SU-DHL-6 (cell line): ENCODE results near the gene RTCB.

Experiments
- H2AFZ ChIP-seq: fragments of 200-600 bp; sonication (generic); 2 replicates; pipeline ENCODE4 v1.6.1; 2014; ENCODE audit warnings: low read depth, mild to moderate bottlenecking, moderate library complexity, mixed read lengths, antibody characterized with exemption, low read length; ENCODE audit not compliant: severe bottlenecking
- H3F3A ChIP-seq: fragments of 200-600 bp; shearing (Covaris generic); 2 replicates; pipeline ENCODE4 v1.6.0; 2016; ENCODE audit warnings: antibody characterized with exemption, mild to moderate bottlenecking; ENCODE audit not compliant: insufficient read depth
- H3K27ac ChIP-seq: fragments of 200-600 bp; sonication (generic); 2 replicates; pipeline ENCODE4 v1.5.1; 2016; ENCODE audit warnings: low read depth, mild to moderate bottlenecking, low read length, moderate library complexity, mixed read lengths
- H3K27me3 ChIP-seq: fragments of 200-600 bp; sonication (generic), shearing (Covaris generic); 2 replicates; pipeline ENCODE4 v1.6.0; 2014; ENCODE audit warnings: mild to moderate bottlenecking, low read length
- H3K36me3 ChIP-seq: fragments of 200-600 bp; sonication (generic); 2 replicates; pipeline ENCODE4 v1.6.1; 2014; ENCODE audit warnings: mild to moderate bottlenecking, low read length, mixed read lengths
- H3K4me2 ChIP-seq: fragments of 300-600, 200-600 bp; shearing (Covaris generic), sonication (generic); 2 replicates; pipeline ENCODE4 v1.6.0; 2014; ENCODE audit warnings: low read length, low read depth, mild to moderate bottlenecking; ENCODE audit not compliant: poor library complexity, severe bottlenecking
- H3K4me3 ChIP-seq: fragments of 200-600 bp; sonication (generic); 2 replicates; pipeline ENCODE4 v1.5.1; 2014; ENCODE audit warnings: antibody characterized with exemption, low read length, mild to moderate bottlenecking, mixed read lengths; ENCODE audit not compliant: insufficient read depth, poor library complexity, severe bottlenecking
- H3K79me2 ChIP-seq: fragments of 200-600 bp; sonication (generic); 2 replicates; pipeline ENCODE4 v1.6.1; 2014; ENCODE audit warnings: mild to moderate bottlenecking, low read length, moderate library complexity; ENCODE audit not compliant: insufficient read depth
- H3K9ac ChIP-seq: fragments of 200-600 bp; sonication (generic); 2 replicates; pipeline ENCODE4 v1.7.0; 2014; ENCODE audit warnings: mild to moderate bottlenecking, low read length
- H3K9me2 ChIP-seq: fragments of 200-600 bp; sonication (generic); replicated peaks from 2 replicates; pipeline ENCODE4 v1.6.1; 2014; ENCODE audit warnings: low read length; ENCODE audit not compliant: insufficient read depth
- H3K9me3 ChIP-seq: fragments of 200-600 bp; sonication (generic); 2 replicates; pipeline ENCODE4 v1.6.1; 2014; ENCODE audit warnings: low read length, mixed read lengths; ENCODE audit not compliant: insufficient read depth
- H4K20me1 ChIP-seq: fragments of 200-600 bp; sonication (generic); 2 replicates; pipeline ENCODE4 v1.6.1; 2014; ENCODE audit warnings: low read depth, mild to moderate bottlenecking, antibody characterized with exemption, low read length, moderate library complexity, mixed read lengths
- CTCF ChIP-seq: fragments of 200-600 bp; sonication (generic); IDR thresholded peaks from one replicate; pipeline ENCODE4 v1.5.1; 2017; ENCODE audit warnings: antibody characterized with exemption, mild to moderate bottlenecking, low read length, moderate library complexity; ENCODE audit not compliant: insufficient read depth, poor library complexity, severe bottlenecking
- EZH2phosphoT487 ChIP-seq: fragments of 200-600 bp; sonication (generic), shearing (Covaris generic); conservative IDR thresholded peaks from 2 replicates; pipeline ENCODE4 v1.6.1; 2018; ENCODE audit warnings: mild to moderate bottlenecking, antibody characterized with exemption, low read length, moderate library complexity, mixed read lengths

The RTCB gene

GRCh38 chr22:32339190-32340012 lies 72.6 kb downstream of the RTCB start:
- H3K9me3 ChIP-seq = no peaks in the 10 kb centered on the region
- H3K27ac ChIP-seq = no peak overlapping the region
- no peaks in the 10 kb centered on the region for H3K79me2 ChIP-seq
- H2AFZ ChIP-seq = no peak overlapping the region
- H3K36me3 ChIP-seq = no peaks in the 10 kb centered on the region
- TF ChIP-seq CTCF (no peak), EZH2phosphoT487 (no peak)
- H4K20me1 ChIP-seq = no peaks in the 10 kb centered on the region
- no peak overlapping the region for H3K9ac ChIP-seq
- no peaks in the 10 kb centered on the region for H3F3A ChIP-seq
- no peak overlapping the region for H3K4me3 ChIP-seq
- no peak overlapping the region for H3K4me2 ChIP-seq
- H3K9me2 ChIP-seq = no peaks in the 10 kb centered on the region
- H3K27me3 ChIP-seq = no peaks in the 10 kb centered on the region

- no peak overlapping the region for H3K27ac ChIP-seq
- no peaks in the 10 kb centered on the region for H3K79me2 ChIP-seq
Measured at GRCh38 chr22:32338757-32339156, 73.3 kb downstream of the RTCB start.

More at GRCh38 chr22:32338757-32339156, 73.3 kb downstream of the RTCB start:
- H3K27me3 ChIP-seq = no peaks in the 10 kb centered on the region
- no peak overlapping the region for H2AFZ ChIP-seq
- no peak overlapping the region for H3K4me3 ChIP-seq
- H3K36me3 ChIP-seq = no peaks in the 10 kb centered on the region
- no peak overlapping the region for H3K4me2 ChIP-seq
- no peaks in the 10 kb centered on the region for H3K9me3 ChIP-seq
- H4K20me1 ChIP-seq = no peaks in the 10 kb centered on the region
- TF ChIP-seq CTCF = no peak
- TF ChIP-seq EZH2phosphoT487 = no peak
- no peak overlapping the region for H3K9ac ChIP-seq
- H3F3A ChIP-seq = no peaks in the 10 kb centered on the region
- no peaks in the 10 kb centered on the region for H3K9me2 ChIP-seq
